Right lobe of liver (tissue), 6 donors: ENCODE measurements around the gene PDE4C. TPM values are rescaled to one million over a fixed set of nuclear protein-coding genes. Genes with fewer than 3 reads are reported as not detected.

Experiments
- ATAC-seq, 4 donors: fragments of 200-7000 bp; cut with Tn5 transposase; one replicate each; pipeline ENCODE4 v1.9.1; 2020; ENCODE audit warnings: mild to moderate bottlenecking in 4 of 4, moderate library complexity in 4 of 4
- DNase-seq, 3 donors: peaks; one replicate each; pipeline ENCODE4 v3.0.0-alpha.2; 2020
- H3K27ac ChIP-seq, 3 donors: fragments of 200-600 bp; one replicate each; pipeline ENCODE4 v1.8.0; 2022
- H3K27me3 ChIP-seq, 2 donors: fragments of 200-600 bp; one replicate each; pipeline ENCODE4 v1.8.0; 2022
- H3K36me3 ChIP-seq, 4 donors: fragments of 200-600 bp; sonication (generic) in 1 of 4; one replicate each; pipeline versions ENCODE4 v1.5.1 to v1.8.0; 2017 to 2022; ENCODE audit warnings: control low read depth in 1 of 4
- H3K4me1 ChIP-seq, 4 donors: fragments of 200-600 bp; sonication (generic) in 1 of 4; one replicate each; pipeline versions ENCODE4 v1.5.1 to v1.8.0; 2017 to 2022; ENCODE audit warnings: control low read depth in 1 of 4
- H3K4me3 ChIP-seq, 3 donors: fragments of 200-600 bp; one replicate each; pipeline ENCODE4 v1.8.0; 2022
- H3K9me3 ChIP-seq, 4 donors: fragments of 200-600 bp; sonication (generic) in 1 of 4; one replicate each; pipeline versions ENCODE4 v1.5.1 to v1.8.0; 2017 to 2022; ENCODE audit warnings: control low read depth in 1 of 4
- POLR2A ChIP-seq: fragments of 450-650 bp; IDR thresholded peaks from one replicate; pipeline ENCODE4 v1.6.1; 2017; ENCODE audit warnings: antibody characterized with exemption, mild to moderate bottlenecking
- WGBS: methylation state at CpG from one replicate; pipeline ENCODE4 v1.1.6; 2018; ENCODE audit warnings: low coverage, low lambda C conversion rate; ENCODE audit not compliant: insufficient coverage; ENCODE audit errors: missing lambda C conversion rate; 5-methylcytosine and 5-hydroxymethylcytosine counted together
- intact Hi-C, 2 donors: fragments of 100-400 bp; cut with DNase I; formaldehyde crosslinking; loops; one replicate each; pipeline versions ENCODE4 v1.11.2 to v1.14.1; 2022
- total RNA-seq, 6 experiments: library from RNA; depleted of rRNA in 2 of 6; stranded (reverse); fragments of >200 nt in 2 of 6; fragmentation: NEBNext Ultra II Directional in 3 of 6; extraction: Animal tissue kit (Norgen Biotek cat#: 25700) in 3 of 6; gene quantifications; one replicate each; pipeline versions ENCODE4 v1.1.0 to v1.2.4, GENCODE V29; 2016 to 2023
- TF ChIP-seq, protein P1 (sequence below), 4 donors: fragments of 200-600 bp in 3 of 4; fragments of 450-650 bp in 1 of 4; IDR thresholded peaks; one replicate each; pipeline versions ENCODE4 v1.5.1 to v1.8.0; 2016 to 2022; ENCODE audit warnings: antibody characterized with exemption in 4 of 4, mild to moderate bottlenecking in 2 of 4
- donor health status: DM: no; HTN: yes; CAD: no.
- donor health status: DM: no; HTN: no; CAD: no.
- donor health status: DM: no; HTN: no; CAD: no.
- donor health status: DM: no; HTN: yes; CAD: no.
- donor health status: DM: no; HTN: yes; CAD: no.

PDE4C gene
- total RNA-seq, 6 experiments from 2014 or later, result 0.25 to 1.1 (median 0.57) TPM

DNA sequence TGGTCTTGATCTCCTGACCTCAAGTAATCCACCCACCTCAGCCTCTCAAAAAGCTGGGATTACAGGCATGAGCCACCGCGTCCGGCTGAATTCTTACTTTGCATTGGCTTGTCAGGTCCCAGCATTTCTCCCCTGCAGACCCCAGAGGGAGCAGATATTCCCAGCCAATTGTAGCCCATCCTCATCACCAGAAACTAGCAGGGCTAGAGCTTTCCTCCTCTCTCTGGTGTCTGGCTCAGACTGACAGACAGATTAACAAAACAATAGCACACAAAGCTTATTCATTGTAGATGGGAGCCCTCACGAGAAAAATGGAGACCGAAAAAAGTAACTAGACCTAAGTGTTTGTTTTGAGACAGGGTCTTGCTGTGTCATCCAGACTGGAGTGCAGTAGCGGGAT is 40.7 kb downstream of the PDE4C start:
- TF ChIP-seq, protein P1, sequence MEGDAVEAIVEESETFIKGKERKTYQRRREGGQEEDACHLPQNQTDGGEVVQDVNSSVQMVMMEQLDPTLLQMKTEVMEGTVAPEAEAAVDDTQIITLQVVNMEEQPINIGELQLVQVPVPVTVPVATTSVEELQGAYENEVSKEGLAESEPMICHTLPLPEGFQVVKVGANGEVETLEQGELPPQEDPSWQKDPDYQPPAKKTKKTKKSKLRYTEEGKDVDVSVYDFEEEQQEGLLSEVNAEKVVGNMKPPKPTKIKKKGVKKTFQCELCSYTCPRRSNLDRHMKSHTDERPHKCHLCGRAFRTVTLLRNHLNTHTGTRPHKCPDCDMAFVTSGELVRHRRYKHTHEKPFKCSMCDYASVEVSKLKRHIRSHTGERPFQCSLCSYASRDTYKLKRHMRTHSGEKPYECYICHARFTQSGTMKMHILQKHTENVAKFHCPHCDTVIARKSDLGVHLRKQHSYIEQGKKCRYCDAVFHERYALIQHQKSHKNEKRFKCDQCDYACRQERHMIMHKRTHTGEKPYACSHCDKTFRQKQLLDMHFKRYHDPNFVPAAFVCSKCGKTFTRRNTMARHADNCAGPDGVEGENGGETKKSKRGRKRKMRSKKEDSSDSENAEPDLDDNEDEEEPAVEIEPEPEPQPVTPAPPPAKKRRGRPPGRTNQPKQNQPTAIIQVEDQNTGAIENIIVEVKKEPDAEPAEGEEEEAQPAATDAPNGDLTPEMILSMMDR (IDR thresholded peaks at IDR 0.05), result no peak
- no peak for TF ChIP-seq POLR2A
- DNase-seq (no peak), ATAC-seq (no peak)
- Histone ChIP-seq H3K4me3 (no peak overlapping the region), H3K4me1 (no peaks in the 10 kb centered on the region), H3K36me3 (no peaks in the 10 kb centered on the region), H3K9me3 (no peaks in the 10 kb centered on the region), H3K27me3 (no peaks in the 10 kb centered on the region), H3K27ac (no peak overlapping the region)
- WGBS, result no CpG with 5 or more reads among the region's 6 CpGs
- intact Hi-C loops, result no loop called here

- Histone ChIP-seq H3K9me3 (no peaks in the 10 kb centered on the region), H3K27me3 (no peaks in the 10 kb centered on the region), H3K4me1 (no peaks in the 10 kb centered on the region), H3K36me3 (no peaks in the 10 kb centered on the region), H3K27ac (no peak overlapping the region), H3K4me3 (no peak overlapping the region)
- no peak for TF ChIP-seq POLR2A
- TF ChIP-seq, protein P1 (IDR thresholded peaks at IDR 0.05), result no peak
- intact Hi-C loops, result no loop called here
- ATAC-seq, result no peak
- DNase-seq, result no peak
Observed at GRCh38 chr19:18183529-18183928, 42.7 kb downstream of the PDE4C start.

GRCh38 chr19:18179957-18180356 is 46.3 kb downstream of the PDE4C start:
- WGBS, result 72% methylated on average over 5 of the region's 5 CpGs
- Histone ChIP-seq H3K27me3 (no peaks in the 10 kb centered on the region), H3K9me3 (no peaks in the 10 kb centered on the region), H3K4me1 (peaks cover 0 to 4% (median 0%) of the 10 kb centered on the region in 4 donors), H3K27ac (no peak overlapping the region), H3K36me3 (no peaks in the 10 kb centered on the region), H3K4me3 (no peak overlapping the region)
- intact Hi-C loops, result no loop called here
- DNase-seq, result no peak
- TF ChIP-seq, protein P1 (IDR thresholded peaks at IDR 0.05), result no peak
- no peak for TF ChIP-seq POLR2A
- no peak for ATAC-seq

- TF ChIP-seq POLR2A, result no peak
- TF ChIP-seq, protein P1 (IDR thresholded peaks at IDR 0.05), result no peak
- peaks cover 0 to 13% (median 2%) of the 10 kb centered on the region in 4 donors for H3K4me1 ChIP-seq
- H3K4me3 ChIP-seq, result no peak overlapping the region
- intact Hi-C loops, result no loop called here
- no peaks in the 10 kb centered on the region for H3K36me3 ChIP-seq
- no peaks in the 10 kb centered on the region for H3K27me3 ChIP-seq
- ATAC-seq, result no peak
- DNase-seq, result no peak
- H3K27ac ChIP-seq, result no peak overlapping the region
- WGBS, result 82% methylated on average over 6 of the region's 19 CpGs
- no peaks in the 10 kb centered on the region for H3K9me3 ChIP-seq
Observed at GRCh38 chr19:18176367-18177310, 49.6 kb downstream of the PDE4C start.
